GM12878 (cell line): Measurements from ENCODE around the gene LTA. TPM values are rescaled to one million over a fixed set of nuclear protein-coding genes. Genes with fewer than 3 reads are reported as not detected.

Experiments used
- BCLAF1 ChIP-seq: fragments of 450-650 bp; IDR thresholded peaks from 2 replicates; pipeline ENCODE4 v1.6.1; 2017; ENCODE audit warnings: antibody characterized with exemption, mild to moderate bottlenecking, moderate library complexity
- FOXM1 ChIP-seq: IDR thresholded peaks from 2 replicates; pipeline ENCODE4 v1.6.1; 2012; ENCODE audit warnings: low read depth, mild to moderate bottlenecking, inconsistent platforms, low read length, moderate library complexity
- PRDM15 ChIP-seq: fragments of 450-650 bp; formaldehyde crosslinking; IDR thresholded peaks from 2 replicates; pipeline ENCODE4 v1.4.0; 2020; ENCODE audit warnings: mild to moderate bottlenecking, moderate library complexity
- polyA plus RNA-seq, 11 experiments: library from polyadenylated mRNA; depleted of rRNA in 4 of 11; unstranded in 6 of 11; stranded (reverse) in 5 of 11; fragments of >200 nt; fragmentation: Nextera tagmentation in 4 of 11; fragmentation: Illumina TruSeq in 1 of 11; extraction: Ambion mirVana in 4 of 11; extraction: Trizol in 1 of 11; gene quantifications; 1 replicate in 1 of 11; 2 replicates in 10 of 11; pipeline versions ENCODE4 v1.2.1 to v1.2.3, GENCODE V29; 2011 to 2016; ENCODE audit warnings: inconsistent platforms in 2 of 11, missing spikeins in 2 of 11, low read depth in 1 of 11
- total RNA-seq, 4 experiments: library from RNA; depleted of rRNA in 3 of 4; stranded (reverse); fragments of >200 nt in 3 of 4; fragmentation: Illumina TruSeq in 1 of 4; extraction: Trizol in 1 of 4; gene quantifications; 2 replicates each; pipeline versions ENCODE4 v1.2.1 to v1.2.3, GENCODE V29; 2013 to 2021

Gene LTA
- total and polyA plus RNA-seq, 10 of the 15 experiments (the other 5 are each of a cell fraction or from before 2014, with no cell fraction given) = 27.5 to 100 (median 75.1) TPM

GRCh38 chr6:31568537-31568961, 3.5 kb upstream of the LTA start (continued):
- no peak for TF ChIP-seq PRDM15
- no peak for TF ChIP-seq FOXM1
- TF ChIP-seq BCLAF1 = no peak
